ENCODE measurements around the gene RPAP3. TPM values are rescaled to one million over a fixed set of nuclear protein-coding genes. Genes with fewer than 3 reads are reported as not detected.

RPAP3 gene
- total and polyA plus RNA-seq, 10 donors = 12.2 to 35.5 (median 26.4) TPM

DNA sequence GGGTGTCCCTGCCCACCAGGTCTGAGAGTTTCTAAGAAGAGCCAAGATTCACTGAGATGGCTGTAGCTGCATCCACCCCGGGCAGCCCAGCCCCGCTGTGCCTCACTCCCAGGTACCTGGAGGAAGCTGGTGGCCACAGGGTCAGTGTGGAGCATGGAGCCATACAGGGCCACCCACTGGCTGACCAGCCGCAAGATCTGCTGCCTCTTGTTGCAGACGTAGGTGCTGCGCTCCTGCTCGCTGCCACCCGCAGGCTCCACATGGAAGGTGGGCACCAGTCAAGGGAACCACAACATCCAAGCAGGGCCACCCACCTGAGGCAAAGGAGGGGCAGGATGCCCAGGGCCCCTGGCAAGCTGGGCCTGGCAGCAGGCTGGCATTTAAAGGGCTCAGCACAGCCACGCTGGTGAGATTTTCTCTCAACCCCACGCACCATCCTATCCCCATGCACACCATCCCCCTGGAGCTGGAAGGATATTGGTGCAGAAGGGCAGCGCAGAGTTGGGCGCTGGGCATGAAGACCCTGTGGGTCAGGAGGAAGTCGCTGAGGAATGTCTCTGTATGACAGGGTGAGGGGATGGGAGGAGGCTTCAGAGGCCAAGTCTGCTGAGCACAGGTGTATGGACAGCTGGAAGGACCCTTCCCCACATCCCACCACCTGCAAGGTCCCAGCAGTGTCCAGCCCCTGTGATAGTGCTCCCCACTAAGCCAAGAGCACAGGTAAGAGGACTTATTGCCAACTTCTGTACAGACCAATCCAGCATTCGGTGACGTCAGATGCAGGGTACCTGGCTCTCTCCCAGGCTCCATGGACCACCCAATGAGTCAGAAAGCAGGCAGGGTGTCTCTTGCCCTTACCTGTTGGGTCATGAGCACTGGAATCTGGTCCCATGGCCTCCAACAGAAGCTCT is 42.0 kb upstream of the RPAP3 start:
- no peak for DNase-seq
- intact Hi-C loops (cut with DNase I; ENCODE audit: low total_unique reads) = no loop called here
- Histone ChIP-seq H3K36me3 (peaks cover 0 to 65% (median 6%) of the 10 kb centered on the region in 6 donors), H3K27me3 (replicated peaks in 1 of 7) (no peaks in the 10 kb centered on the region), H3K9me3 (no peaks in the 10 kb centered on the region), H3K27ac (no peak overlapping the region), H3K4me3 (no peak overlapping the region), H3K4me1 (peaks cover 6 to 60% (median 35%) of the 10 kb centered on the region in 6 donors)
- WGBS, 5 donors = 91 to 97% (median 94%) methylated on average over 5 to 14 of the region's 14 CpGs
- TF ChIP-seq, protein P1, sequence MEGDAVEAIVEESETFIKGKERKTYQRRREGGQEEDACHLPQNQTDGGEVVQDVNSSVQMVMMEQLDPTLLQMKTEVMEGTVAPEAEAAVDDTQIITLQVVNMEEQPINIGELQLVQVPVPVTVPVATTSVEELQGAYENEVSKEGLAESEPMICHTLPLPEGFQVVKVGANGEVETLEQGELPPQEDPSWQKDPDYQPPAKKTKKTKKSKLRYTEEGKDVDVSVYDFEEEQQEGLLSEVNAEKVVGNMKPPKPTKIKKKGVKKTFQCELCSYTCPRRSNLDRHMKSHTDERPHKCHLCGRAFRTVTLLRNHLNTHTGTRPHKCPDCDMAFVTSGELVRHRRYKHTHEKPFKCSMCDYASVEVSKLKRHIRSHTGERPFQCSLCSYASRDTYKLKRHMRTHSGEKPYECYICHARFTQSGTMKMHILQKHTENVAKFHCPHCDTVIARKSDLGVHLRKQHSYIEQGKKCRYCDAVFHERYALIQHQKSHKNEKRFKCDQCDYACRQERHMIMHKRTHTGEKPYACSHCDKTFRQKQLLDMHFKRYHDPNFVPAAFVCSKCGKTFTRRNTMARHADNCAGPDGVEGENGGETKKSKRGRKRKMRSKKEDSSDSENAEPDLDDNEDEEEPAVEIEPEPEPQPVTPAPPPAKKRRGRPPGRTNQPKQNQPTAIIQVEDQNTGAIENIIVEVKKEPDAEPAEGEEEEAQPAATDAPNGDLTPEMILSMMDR (IDR thresholded peaks at IDR 0.05 in 8 of 11, conservative IDR thresholded peaks at IDR 0.05 in 3 of 11) = no peak
- TF ChIP-seq POLR2AphosphoS5 (IDR thresholded peaks at IDR 0.05) = peak in 2 of 3 donors; percentile 21 to 48

DNA sequence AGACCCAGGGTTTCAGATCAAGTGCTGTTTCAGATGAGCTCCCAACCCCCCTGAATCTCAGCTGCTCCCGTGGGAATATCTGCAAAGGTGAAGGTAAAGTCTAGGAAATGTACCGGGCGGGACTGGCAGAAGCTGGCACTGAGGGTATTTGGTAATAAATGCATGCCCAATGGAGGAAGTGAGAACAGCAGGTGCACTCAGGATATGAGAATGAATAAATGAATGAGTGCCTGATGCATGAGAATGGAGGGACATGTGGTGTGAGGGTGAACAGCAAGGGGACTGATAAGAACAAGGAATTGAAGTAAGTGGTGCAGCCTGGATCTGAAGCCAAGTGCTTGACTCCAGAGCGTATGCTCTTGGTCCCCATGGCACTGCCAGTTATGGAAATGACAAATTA is 41.3 kb upstream of the RPAP3 start:
- Histone ChIP-seq H3K9me3 (no peaks in the 10 kb centered on the region), H3K4me1 (peaks cover 7 to 60% (median 31%) of the 10 kb centered on the region in 6 donors), H3K27ac (peak overlapping the region in 1 of 8 donors; percentile 48), H3K4me3 (no peak overlapping the region), H3K27me3 (replicated peaks in 1 of 7) (no peaks in the 10 kb centered on the region), H3K36me3 (peaks cover 0 to 65% (median 6%) of the 10 kb centered on the region in 6 donors)
- intact Hi-C loops (cut with DNase I; ENCODE audit: low total_unique reads) = no loop called here
- 59 to 68% (median 64%) methylated on average over 4 of the region's 4 CpGs for WGBS, 5 donors
- DNase-seq = no peak
- no peak for TF ChIP-seq POLR2AphosphoS5 (IDR thresholded peaks at IDR 0.05)
- TF ChIP-seq, protein P1 (IDR thresholded peaks at IDR 0.05 in 8 of 11, conservative IDR thresholded peaks at IDR 0.05 in 3 of 11) = peak in 2 of 11 experiments; percentile 18 to 19

DNA sequence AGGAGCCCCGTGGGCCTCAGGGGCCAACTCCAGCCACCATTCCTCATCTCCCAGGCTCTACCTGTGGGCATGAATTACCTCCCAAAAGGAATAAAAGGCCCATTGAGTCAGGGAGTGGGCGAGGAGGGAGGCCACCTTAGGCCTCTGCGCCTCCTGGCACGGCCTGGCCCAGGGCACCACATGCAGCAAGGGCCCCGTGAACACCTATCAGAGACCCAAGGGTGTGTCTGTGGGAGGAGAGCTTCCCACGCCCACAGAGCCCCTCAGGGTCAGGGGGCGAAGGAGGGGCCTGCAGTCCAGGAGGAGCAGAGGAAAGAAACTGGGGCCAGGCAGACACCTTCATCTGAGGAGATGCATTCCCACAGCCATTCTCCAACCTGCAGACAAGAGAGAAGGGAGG is 40.7 kb upstream of the RPAP3 start:
- peak overlapping the region in 2 of 8 donors; percentile 3 to 48 for H3K27ac ChIP-seq
- peaks cover 14 to 60% (median 33%) of the 10 kb centered on the region in 6 donors for H3K4me1 ChIP-seq
- H3K4me3 ChIP-seq = no peak overlapping the region
- peaks cover 0 to 61% (median 6%) of the 10 kb centered on the region in 6 donors for H3K36me3 ChIP-seq
- no peak for DNase-seq
- intact Hi-C loops (cut with DNase I; ENCODE audit: low total_unique reads) = no loop called here
- no peaks in the 10 kb centered on the region for H3K9me3 ChIP-seq
- H3K27me3 ChIP-seq (replicated peaks in 1 of 7) = no peaks in the 10 kb centered on the region
- TF ChIP-seq, protein P1 (IDR thresholded peaks at IDR 0.05 in 8 of 11, conservative IDR thresholded peaks at IDR 0.05 in 3 of 11) = no peak
- no peak for TF ChIP-seq POLR2AphosphoS5 (IDR thresholded peaks at IDR 0.05)
- TF ChIP-seq POLR2A (IDR thresholded peaks at IDR 0.05) = no peak
- WGBS, 5 donors = 77 to 91% (median 88%) methylated on average over 3 to 7 of the region's 7 CpGs

DNA sequence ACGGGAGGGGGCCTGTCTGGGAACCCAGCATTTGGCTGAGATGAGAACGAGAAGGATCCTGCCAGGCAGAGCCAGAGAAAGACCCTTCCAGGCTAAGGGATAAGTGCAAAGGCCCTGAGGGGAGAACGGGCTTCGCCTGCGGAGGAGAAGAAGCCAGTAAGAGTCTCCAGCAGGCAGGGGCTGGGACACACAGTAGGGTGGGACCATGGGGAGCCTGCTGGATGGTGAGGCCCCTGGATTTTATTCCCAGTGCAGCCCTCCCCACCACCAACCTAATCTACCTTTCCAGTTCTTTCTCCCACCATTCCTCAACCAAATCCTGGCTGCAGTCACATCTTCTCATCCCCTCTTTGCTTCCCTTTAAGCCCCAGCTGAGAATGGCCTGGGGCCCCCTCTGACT is 40.2 kb upstream of the RPAP3 start:
- TF ChIP-seq POLR2AphosphoS5 (IDR thresholded peaks at IDR 0.05) (no peak), POLR2A (IDR thresholded peaks at IDR 0.05) (no peak)
- TF ChIP-seq, protein P1 (IDR thresholded peaks at IDR 0.05 in 8 of 11, conservative IDR thresholded peaks at IDR 0.05 in 3 of 11) = no peak
- no peaks in the 10 kb centered on the region for H3K27me3 ChIP-seq (replicated peaks in 1 of 7)
- H3K4me3 ChIP-seq = no peak overlapping the region
- peak overlapping the region in 2 of 8 donors; percentile 3 to 48 for H3K27ac ChIP-seq
- DNase-seq = no peak
- H3K4me1 ChIP-seq = peaks cover 18 to 60% (median 33%) of the 10 kb centered on the region in 6 donors
- no peaks in the 10 kb centered on the region for H3K9me3 ChIP-seq
- intact Hi-C loops (cut with DNase I; ENCODE audit: low total_unique reads) = no loop called here
- 81 to 95% (median 89%) methylated on average over 5 of the region's 5 CpGs for WGBS, 5 donors
- peaks cover 0 to 56% (median 6%) of the 10 kb centered on the region in 6 donors for H3K36me3 ChIP-seq

All from spleen (tissue), 11 donors.